Measurements from ENCODE around the gene FAM200A. TPM values are rescaled to one million over a fixed set of nuclear protein-coding genes. Genes with fewer than 3 reads are reported as not detected.
A peak's percentile ranks its signal among the peaks of the same experiment; 100 is the strongest.
"Not testable (repeated sequence)": the region's sequence is repeated elsewhere in the genome, so short reads cannot be mapped to it uniquely, and the experiment has no call there.

FAM200A gene
- total RNA-seq, 1 donor from 2014 or later = 5.2 TPM

DNA sequence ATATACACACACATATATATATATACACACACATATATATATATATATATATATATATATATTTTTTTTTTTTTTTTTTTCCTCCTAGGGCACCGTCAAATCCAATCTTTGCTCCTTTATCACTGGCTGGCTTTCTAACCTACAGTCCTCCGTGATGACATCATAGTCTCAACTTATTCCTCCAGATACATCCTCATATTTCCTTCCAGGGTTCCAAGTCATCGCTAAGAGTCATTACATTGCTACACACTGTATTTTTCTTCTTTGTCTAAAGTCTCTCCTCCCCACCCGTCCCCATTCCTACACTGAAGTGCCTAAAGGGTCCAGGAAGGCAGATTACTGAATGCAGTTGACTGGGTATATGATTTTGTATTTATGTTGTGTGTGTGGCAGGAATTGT, 1.1 kb upstream of the FAM200A start:
- H3K4me1 Mint-ChIP-seq (ENCODE audit: low read depth) = peaks cover 25% of the 10 kb centered on the region
- intact Hi-C loops (cut with micrococcal nuclease) = no loop called here
- H3K27ac Mint-ChIP-seq = no peak overlapping the region
- peak overlapping the region; percentile 64 for H3K4me3 Mint-ChIP-seq (ENCODE audit: low read depth)
- H3K9me3 Mint-ChIP-seq = peaks cover 11% of the 10 kb centered on the region
- no peaks in the 10 kb centered on the region for H3K27me3 Mint-ChIP-seq (ENCODE audit: low read depth)
- H3K36me3 Mint-ChIP-seq (ENCODE audit: low read depth) = peaks cover 63% of the 10 kb centered on the region
- DNase-seq (ENCODE audit: low spot score) = no peak

DNA sequence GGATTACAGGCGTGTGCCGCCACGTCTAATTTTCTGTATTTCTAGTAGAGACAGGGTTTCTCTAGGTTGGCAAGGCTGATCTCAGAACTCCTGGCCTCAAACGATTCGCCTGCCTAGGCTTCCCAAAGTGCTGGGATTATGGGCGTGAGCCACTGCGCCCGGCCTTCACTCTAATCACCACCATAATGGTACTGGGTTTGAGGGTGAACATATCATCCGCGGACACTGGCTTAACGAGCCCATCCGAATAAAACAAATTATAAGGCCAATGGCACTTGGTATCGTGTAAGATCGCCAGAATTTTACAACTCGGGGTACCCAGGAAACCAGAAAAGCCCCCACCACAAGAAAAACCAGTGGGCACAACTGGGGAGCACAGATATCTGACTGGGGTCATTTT, 580 bp downstream of the FAM200A start:
- peak overlapping the region; percentile 90 for H3K4me3 Mint-ChIP-seq (ENCODE audit: low read depth)
- no peaks in the 10 kb centered on the region for H3K27me3 Mint-ChIP-seq (ENCODE audit: low read depth)
- H3K4me1 Mint-ChIP-seq (ENCODE audit: low read depth) = peaks cover 18% of the 10 kb centered on the region
- H3K36me3 Mint-ChIP-seq (ENCODE audit: low read depth) = peaks cover 66% of the 10 kb centered on the region
- H3K27ac Mint-ChIP-seq = peak overlapping the region; percentile 87
- H3K9me3 Mint-ChIP-seq = peaks cover 22% of the 10 kb centered on the region
- no peak for DNase-seq (ENCODE audit: low spot score)
- intact Hi-C loops (cut with micrococcal nuclease) = no loop called here

DNA sequence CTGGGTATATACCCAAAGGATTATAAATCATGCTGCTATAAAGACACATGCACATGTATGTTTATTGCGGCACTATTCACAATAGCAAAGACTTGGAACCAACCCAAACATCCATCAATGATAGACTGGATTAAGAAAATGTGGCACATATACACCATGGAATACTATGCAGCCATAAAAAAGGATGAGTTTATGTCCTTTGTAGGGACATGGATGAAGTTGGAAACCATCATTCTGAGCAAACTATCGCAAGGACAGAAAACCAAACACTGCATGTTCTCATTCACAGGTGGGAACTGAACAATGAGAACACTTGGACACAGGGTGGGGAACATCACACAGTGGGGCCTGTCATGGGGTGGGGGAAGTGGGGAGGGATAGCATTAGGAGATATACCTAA, 2.4 kb downstream of the FAM200A start:
- Mint-ChIP-seq H3K9me3 (peaks cover 26% of the 10 kb centered on the region), H3K36me3 (ENCODE audit: low read depth) (peaks cover 55% of the 10 kb centered on the region), H3K4me1 (ENCODE audit: low read depth) (peaks cover 15% of the 10 kb centered on the region)
- DNase-seq (ENCODE audit: low spot score); intact Hi-C loops (cut with micrococcal nuclease); H3K4me3 Mint-ChIP-seq (ENCODE audit: low read depth); H3K27ac Mint-ChIP-seq; H3K27me3 Mint-ChIP-seq (ENCODE audit: low read depth): not testable (repeated sequence)

DNA sequence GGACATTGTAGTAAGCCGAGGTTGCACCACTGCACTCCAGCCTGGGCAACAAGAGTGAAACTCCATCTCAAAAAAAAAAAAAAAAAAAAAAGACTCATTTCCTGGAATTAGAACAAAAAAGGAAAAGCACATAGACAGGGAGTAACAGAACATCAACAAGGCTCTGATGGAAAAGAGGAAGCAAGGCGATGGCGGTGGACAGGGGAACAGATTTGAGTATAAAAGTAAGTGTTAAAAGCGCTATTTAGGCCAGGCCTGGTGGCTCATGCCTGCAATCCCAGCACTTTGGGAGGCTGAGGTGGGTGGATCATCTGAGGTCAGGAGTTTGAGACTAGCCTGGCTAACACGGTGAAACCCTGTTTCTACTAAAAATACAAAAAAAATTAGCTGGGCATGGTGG, 6.6 kb downstream of the FAM200A start:
- H3K4me3 Mint-ChIP-seq (ENCODE audit: low read depth); H3K4me1 Mint-ChIP-seq (ENCODE audit: low read depth); intact Hi-C loops (cut with micrococcal nuclease); H3K27me3 Mint-ChIP-seq (ENCODE audit: low read depth); DNase-seq (ENCODE audit: low spot score); H3K27ac Mint-ChIP-seq: not testable (repeated sequence)
- Mint-ChIP-seq H3K36me3 (ENCODE audit: low read depth) (peaks cover 49% of the 10 kb centered on the region), H3K9me3 (peaks cover 50% of the 10 kb centered on the region)

DNA sequence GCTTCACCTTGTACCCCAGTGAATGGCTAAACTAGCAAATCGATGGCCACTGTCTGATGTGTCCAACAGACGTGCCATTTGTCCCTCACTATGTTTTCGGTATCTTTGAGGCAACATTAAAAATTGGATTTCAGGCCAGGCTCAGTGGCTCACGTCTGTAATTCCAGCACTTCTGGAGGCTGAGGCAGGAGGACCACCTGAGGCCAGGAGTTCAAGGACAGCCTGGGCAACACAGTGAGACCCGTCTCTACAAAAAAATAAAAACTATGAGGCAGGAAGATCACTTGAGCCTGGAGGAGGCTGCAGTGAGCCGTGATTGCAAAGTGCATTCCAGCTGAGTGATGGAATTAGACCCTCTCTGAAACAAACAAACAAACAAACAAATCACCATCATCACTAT, 8.0 kb downstream of the FAM200A start:
- Mint-ChIP-seq H3K27me3 (ENCODE audit: low read depth) (no peaks in the 10 kb centered on the region), H3K9me3 (peaks cover 47% of the 10 kb centered on the region), H3K36me3 (ENCODE audit: low read depth) (peaks cover 40% of the 10 kb centered on the region), H3K27ac (no peak overlapping the region), H3K4me1 (ENCODE audit: low read depth) (no peaks in the 10 kb centered on the region), H3K4me3 (ENCODE audit: low read depth) (no peak overlapping the region)
- intact Hi-C loops (cut with micrococcal nuclease) = no loop called here
- no peak for DNase-seq (ENCODE audit: low spot score)

DNA sequence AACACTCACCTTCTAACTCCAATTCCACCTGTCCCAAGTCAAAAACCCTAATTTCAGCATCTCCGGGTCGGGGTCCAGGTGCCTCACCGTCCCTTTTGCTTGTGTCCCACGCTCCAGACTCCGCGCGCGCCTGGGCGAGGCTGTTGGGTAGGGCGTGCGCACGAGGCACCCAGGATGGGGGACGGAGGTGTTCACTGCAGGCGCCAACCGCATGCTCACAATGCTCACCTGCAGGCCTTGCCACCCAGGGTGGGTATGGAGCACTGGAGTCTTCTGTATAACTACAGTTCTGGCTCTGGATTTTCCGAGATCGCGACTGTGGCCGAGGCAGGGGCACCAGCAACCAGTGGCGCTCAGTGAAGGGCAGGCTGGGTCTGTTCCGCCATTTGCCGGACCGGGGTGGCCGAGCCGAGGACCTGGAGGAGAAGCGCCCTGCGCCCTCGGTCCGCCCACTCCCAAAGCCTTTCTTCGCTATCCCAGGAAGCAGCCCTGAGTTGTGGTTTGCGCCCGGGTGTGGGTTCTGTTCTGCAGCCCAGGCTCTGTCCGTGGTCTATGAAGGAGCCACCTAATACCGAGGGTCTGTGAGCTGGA, 8.7 kb downstream of the FAM200A start:
- Mint-ChIP-seq H3K9me3 (peaks cover 49% of the 10 kb centered on the region), H3K4me1 (ENCODE audit: low read depth) (no peaks in the 10 kb centered on the region), H3K4me3 (ENCODE audit: low read depth) (no peak overlapping the region), H3K36me3 (ENCODE audit: low read depth) (peaks cover 33% of the 10 kb centered on the region), H3K27ac (no peak overlapping the region), H3K27me3 (ENCODE audit: low read depth) (no peaks in the 10 kb centered on the region)
- DNase-seq (ENCODE audit: low spot score) = no peak
- intact Hi-C loops (cut with micrococcal nuclease) = no loop called here

DNA sequence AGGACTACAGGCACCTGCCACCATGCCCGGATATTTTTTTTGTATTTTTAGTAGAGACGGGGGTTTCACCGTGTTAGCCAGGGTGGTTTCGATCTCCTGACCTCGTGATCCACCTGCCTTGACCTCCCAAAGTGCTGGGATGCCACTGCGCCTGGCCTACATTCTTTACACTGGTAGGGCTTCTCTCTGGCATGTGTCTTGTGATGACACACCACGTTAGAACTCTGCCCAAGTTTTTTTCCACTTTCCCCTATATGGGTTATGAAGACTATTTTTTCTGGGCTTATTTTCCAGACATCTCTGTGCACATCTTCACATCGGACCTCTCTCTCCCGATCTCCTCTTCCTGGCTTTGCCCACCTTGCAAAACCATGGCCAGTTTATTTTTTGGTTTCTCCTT, 10.7 kb downstream of the FAM200A start:
- Mint-ChIP-seq H3K36me3 (ENCODE audit: low read depth) (peaks cover 15% of the 10 kb centered on the region), H3K9me3 (peaks cover 48% of the 10 kb centered on the region)
- intact Hi-C loops (cut with micrococcal nuclease) = no loop called here

DNA sequence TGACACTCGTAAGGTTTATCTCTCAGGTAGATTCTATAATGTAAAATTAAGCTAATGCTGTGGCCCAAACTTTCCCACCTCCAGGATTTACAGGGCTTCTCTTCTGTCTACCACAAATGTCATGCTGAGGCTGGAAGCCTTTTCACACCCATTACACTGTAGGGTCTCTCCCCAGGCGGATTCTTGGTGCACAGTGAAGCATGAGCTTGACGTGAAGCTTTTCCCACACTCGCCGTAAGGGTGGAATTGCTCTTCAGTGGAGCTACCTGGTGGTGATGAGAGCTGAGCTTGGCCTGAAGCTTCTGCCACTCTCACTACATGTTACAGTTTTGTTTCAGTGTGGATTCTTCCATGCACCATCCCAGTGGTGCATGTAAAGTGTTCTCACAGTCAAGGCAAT, 11.4 kb downstream of the FAM200A start:
- intact Hi-C loops (cut with micrococcal nuclease) = no loop called here
- Mint-ChIP-seq H3K36me3 (ENCODE audit: low read depth) (peaks cover 15% of the 10 kb centered on the region), H3K9me3 (peaks cover 53% of the 10 kb centered on the region), H3K4me1 (ENCODE audit: low read depth) (no peaks in the 10 kb centered on the region), H3K27me3 (ENCODE audit: low read depth) (no peaks in the 10 kb centered on the region), H3K4me3 (ENCODE audit: low read depth) (no peak overlapping the region), H3K27ac (no peak overlapping the region)
- DNase-seq (ENCODE audit: low spot score) = no peak

More for the DNA sequence above, 10.7 kb downstream of the FAM200A start:
- H3K27ac Mint-ChIP-seq = no peak overlapping the region
- no peaks in the 10 kb centered on the region for H3K27me3 Mint-ChIP-seq (ENCODE audit: low read depth)
- DNase-seq (ENCODE audit: low spot score) = no peak
- H3K4me1 Mint-ChIP-seq (ENCODE audit: low read depth) = no peaks in the 10 kb centered on the region
- no peak overlapping the region for H3K4me3 Mint-ChIP-seq (ENCODE audit: low read depth)

DNA sequence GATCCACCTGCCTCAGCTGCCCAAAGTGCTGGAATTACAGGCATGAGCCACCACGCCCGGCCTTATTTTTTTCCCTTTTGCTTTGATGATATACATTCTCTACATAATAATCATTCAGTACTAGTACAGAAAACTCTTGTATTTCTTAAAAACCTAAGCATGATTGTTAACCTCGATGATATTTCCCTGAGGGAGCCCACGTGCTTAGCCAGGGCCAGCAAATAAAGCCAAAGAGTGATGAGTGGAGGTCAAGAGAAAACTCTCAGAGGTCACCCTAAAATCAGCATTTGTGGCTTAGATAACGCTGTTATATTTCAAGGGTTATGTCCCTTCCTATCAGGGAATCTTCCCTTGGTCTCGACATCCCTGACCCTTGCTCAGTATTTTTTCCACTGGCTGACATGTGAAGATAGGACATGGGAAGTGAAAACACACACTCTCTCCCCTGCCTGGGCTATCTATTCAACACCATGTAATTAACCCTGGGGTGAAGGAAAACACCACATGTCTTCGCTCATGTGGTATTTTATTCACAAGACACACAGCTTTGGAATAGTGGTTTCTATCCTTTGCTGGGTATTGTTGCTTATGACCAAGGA, 12.6 kb downstream of the FAM200A start:
- no peak overlapping the region for H3K27ac Mint-ChIP-seq

DNA sequence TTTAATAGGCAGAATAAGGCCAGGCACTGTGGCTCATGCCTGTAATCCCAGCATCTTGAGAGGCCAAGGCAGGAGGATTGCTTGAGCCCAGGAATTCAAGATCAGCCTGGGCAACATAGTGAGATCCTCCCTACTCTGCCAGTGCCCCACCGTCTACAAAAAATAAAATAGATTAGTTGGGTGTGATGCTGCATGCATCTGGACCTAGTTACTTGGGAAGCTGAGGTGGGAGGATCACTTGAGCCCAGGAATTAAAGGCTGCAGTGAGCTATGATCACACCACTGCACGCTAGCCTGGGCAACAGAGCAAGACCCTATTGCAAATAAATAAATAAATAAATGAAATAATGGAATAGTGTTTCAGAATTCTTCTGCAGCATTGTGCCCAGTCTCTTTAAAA, 16.2 kb downstream of the FAM200A start:
- Mint-ChIP-seq H3K36me3 (ENCODE audit: low read depth) (peaks cover 39% of the 10 kb centered on the region), H3K27me3 (ENCODE audit: low read depth) (no peaks in the 10 kb centered on the region), H3K4me1 (ENCODE audit: low read depth) (no peaks in the 10 kb centered on the region), H3K4me3 (ENCODE audit: low read depth) (no peak overlapping the region), H3K27ac (no peak overlapping the region), H3K9me3 (peaks cover 68% of the 10 kb centered on the region)
- intact Hi-C loops (cut with micrococcal nuclease) = no loop called here
- DNase-seq (ENCODE audit: low spot score) = no peak

More for the DNA sequence above, 12.6 kb downstream of the FAM200A start:
- peaks cover 54% of the 10 kb centered on the region for H3K9me3 Mint-ChIP-seq
- DNase-seq (ENCODE audit: low spot score) = no peak
- no peaks in the 10 kb centered on the region for H3K27me3 Mint-ChIP-seq (ENCODE audit: low read depth)
- peaks cover 16% of the 10 kb centered on the region for H3K36me3 Mint-ChIP-seq (ENCODE audit: low read depth)
- intact Hi-C loops (cut with micrococcal nuclease) = no loop called here
- H3K4me3 Mint-ChIP-seq (ENCODE audit: low read depth) = no peak overlapping the region
- H3K4me1 Mint-ChIP-seq (ENCODE audit: low read depth) = no peaks in the 10 kb centered on the region

DNA sequence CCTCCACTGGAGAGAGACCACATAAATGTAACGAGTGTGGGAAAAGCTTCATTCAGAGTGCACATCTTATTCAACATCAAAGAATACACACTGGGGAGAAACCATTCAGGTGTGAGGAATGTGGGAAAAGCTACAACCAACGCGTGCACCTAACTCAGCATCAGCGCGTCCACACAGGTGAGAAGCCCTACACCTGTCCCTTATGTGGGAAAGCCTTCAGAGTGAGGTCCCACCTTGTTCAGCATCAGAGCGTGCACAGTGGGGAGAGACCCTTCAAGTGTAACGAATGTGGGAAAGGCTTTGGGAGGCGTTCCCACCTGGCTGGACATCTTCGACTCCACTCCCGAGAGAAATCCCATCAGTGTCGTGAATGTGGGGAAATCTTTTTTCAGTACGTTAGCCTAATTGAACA, 20.6 kb downstream of the FAM200A start:
- Mint-ChIP-seq H3K27ac (no peak overlapping the region), H3K4me3 (ENCODE audit: low read depth) (no peak overlapping the region), H3K27me3 (ENCODE audit: low read depth) (no peaks in the 10 kb centered on the region), H3K9me3 (peaks cover 76% of the 10 kb centered on the region), H3K36me3 (ENCODE audit: low read depth) (peaks cover 81% of the 10 kb centered on the region), H3K4me1 (ENCODE audit: low read depth) (no peaks in the 10 kb centered on the region)
- intact Hi-C loops (cut with micrococcal nuclease) = no loop called here
- DNase-seq (ENCODE audit: low spot score) = no peak

DNA sequence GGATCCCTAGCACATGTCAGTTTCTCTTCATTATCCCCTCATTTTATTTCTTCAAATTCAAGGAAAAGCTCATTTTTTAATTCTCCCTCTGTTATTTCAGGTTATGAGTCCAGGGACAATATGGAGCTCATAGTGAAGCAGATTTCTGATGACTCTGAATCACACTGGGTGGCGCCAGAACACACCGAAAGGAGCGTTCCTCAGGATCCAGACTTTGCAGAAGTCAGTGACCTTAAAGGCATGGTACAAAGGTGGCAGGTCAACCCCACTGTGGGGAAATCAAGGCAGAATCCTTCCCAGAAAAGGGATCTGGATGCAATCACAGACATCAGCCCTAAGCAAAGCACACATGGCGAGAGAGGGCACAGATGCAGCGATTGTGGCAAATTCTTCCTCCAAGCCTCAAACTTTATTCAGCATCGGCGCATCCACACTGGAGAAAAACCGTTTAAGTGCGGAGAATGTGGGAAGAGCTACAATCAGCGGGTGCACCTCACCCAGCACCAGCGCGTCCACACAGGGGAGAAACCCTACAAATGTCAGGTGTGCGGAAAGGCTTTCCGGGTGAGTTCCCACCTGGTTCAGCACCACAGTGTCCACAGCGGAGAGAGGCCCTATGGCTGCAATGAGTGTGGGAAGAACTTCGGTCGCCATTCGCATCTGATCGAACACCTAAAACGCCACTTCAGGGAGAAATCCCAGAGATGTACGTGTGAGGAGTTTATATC, 26.0 kb downstream of the FAM200A start:
- H3K27ac Mint-ChIP-seq = no peak overlapping the region
- H3K36me3 Mint-ChIP-seq (ENCODE audit: low read depth) = peaks cover 75% of the 10 kb centered on the region
- no peak overlapping the region for H3K4me3 Mint-ChIP-seq (ENCODE audit: low read depth)
- H3K4me1 Mint-ChIP-seq (ENCODE audit: low read depth) = no peaks in the 10 kb centered on the region
- no peaks in the 10 kb centered on the region for H3K27me3 Mint-ChIP-seq (ENCODE audit: low read depth)
- DNase-seq (ENCODE audit: low spot score) = no peak
- H3K9me3 Mint-ChIP-seq = peaks cover 41% of the 10 kb centered on the region
- intact Hi-C loops (cut with micrococcal nuclease) = no loop called here

DNA sequence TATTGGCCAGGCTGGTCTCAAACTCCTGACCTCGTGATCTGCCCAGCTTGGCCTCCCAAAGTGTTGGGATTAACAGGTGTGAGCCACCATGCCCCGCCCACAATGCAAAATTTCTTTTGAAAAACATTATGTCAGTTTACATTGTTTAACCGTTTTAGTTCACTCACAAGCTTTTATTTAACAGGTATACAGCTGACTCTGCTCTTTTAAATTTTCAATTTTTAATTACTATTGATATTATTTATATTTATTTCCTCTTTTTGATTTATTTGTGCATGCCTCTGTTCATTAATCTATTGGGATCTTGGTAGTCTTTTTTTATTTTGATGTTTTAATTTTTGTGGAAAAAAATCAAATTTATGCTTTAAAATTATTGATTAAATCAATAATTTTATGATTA, 30.5 kb downstream of the FAM200A start:
- Mint-ChIP-seq H3K27ac (no peak overlapping the region), H3K27me3 (ENCODE audit: low read depth) (no peaks in the 10 kb centered on the region), H3K4me3 (ENCODE audit: low read depth) (no peak overlapping the region), H3K9me3 (peaks cover 9% of the 10 kb centered on the region), H3K4me1 (ENCODE audit: low read depth) (no peaks in the 10 kb centered on the region), H3K36me3 (ENCODE audit: low read depth) (peaks cover 59% of the 10 kb centered on the region)
- intact Hi-C loops (cut with micrococcal nuclease) = no loop called here
- DNase-seq (ENCODE audit: low spot score) = no peak

All from activated T-helper 2 cell treated with anti-CD3 and anti-CD28 coated beads, Interferon-gamma antibody, Interleukin-2, Interleukin-4, amounts not matched to agents 10 μg/mL and 5 μg/mL and 100 μg/mL, durations not matched to agents 14 hours and 24 hours and 36 hours (primary cell).